B cell (primary cell): ENCODE measurements around the gene DLG2.

Source experiments
- EZH2 ChIP-seq: IDR thresholded peaks from 2 replicates; pipeline ENCODE4 v1.6.1; 2012; ENCODE audit warnings: borderline replicate concordance, low read depth, mild to moderate bottlenecking, moderate library complexity, low read length; ENCODE audit not compliant: insufficient read depth, poor library complexity, severe bottlenecking
- TF ChIP-seq, protein P1 (sequence below): fragments of 200-600 bp; IDR thresholded peaks from one replicate; pipeline ENCODE4 v1.8.0; 2022; ENCODE audit warnings: antibody characterized with exemption, mild to moderate bottlenecking

DNA sequence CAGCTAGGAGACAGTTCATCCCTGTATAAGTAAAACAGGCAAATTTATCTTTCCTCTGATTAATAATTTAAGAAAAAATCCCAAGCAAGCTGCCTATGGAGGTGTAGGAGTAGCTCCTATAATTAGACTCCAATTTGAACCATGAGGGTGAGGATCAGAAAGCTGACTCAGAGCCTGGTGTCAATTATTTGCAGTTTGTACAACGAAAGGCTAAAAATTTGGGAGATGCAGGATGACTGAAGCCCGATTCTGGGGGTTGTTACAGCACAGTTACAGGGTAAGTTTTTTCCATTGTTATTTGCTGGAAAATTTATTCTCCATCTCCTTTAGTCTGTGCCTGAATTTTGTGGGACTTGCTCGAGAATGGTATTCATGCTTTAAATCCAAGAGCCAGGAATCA is 1981.6 kb downstream of the DLG2 start:
- no peak for TF ChIP-seq EZH2
- TF ChIP-seq, protein P1, sequence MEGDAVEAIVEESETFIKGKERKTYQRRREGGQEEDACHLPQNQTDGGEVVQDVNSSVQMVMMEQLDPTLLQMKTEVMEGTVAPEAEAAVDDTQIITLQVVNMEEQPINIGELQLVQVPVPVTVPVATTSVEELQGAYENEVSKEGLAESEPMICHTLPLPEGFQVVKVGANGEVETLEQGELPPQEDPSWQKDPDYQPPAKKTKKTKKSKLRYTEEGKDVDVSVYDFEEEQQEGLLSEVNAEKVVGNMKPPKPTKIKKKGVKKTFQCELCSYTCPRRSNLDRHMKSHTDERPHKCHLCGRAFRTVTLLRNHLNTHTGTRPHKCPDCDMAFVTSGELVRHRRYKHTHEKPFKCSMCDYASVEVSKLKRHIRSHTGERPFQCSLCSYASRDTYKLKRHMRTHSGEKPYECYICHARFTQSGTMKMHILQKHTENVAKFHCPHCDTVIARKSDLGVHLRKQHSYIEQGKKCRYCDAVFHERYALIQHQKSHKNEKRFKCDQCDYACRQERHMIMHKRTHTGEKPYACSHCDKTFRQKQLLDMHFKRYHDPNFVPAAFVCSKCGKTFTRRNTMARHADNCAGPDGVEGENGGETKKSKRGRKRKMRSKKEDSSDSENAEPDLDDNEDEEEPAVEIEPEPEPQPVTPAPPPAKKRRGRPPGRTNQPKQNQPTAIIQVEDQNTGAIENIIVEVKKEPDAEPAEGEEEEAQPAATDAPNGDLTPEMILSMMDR = no peak
